GM12892 (cell line): ENCODE results near the gene SMCHD1.
A peak's percentile ranks its signal among the peaks of the same experiment; 100 is the strongest.

Experiments
- POLR2AphosphoS5 ChIP-seq: IDR thresholded peaks from 2 replicates; pipeline ENCODE4 v1.6.1; 2011; ENCODE audit warnings: low read depth, low read length, control low read depth
- TAF1 ChIP-seq: IDR thresholded peaks from 2 replicates; pipeline ENCODE4 v1.6.1; 2011; ENCODE audit warnings: low read depth, mild to moderate bottlenecking, control low read depth, low read length, borderline replicate concordance

- TF ChIP-seq TAF1 (0 out of 2 replicates have a peak, but pooled peaks have one; percentile 50), POLR2AphosphoS5 (no peak)
These were observed 13.9 kb upstream of the SMCHD1 start for GRCh38 chr18:2641638-2642037.
